ENCODE data around the gene CHST12.

DNA sequence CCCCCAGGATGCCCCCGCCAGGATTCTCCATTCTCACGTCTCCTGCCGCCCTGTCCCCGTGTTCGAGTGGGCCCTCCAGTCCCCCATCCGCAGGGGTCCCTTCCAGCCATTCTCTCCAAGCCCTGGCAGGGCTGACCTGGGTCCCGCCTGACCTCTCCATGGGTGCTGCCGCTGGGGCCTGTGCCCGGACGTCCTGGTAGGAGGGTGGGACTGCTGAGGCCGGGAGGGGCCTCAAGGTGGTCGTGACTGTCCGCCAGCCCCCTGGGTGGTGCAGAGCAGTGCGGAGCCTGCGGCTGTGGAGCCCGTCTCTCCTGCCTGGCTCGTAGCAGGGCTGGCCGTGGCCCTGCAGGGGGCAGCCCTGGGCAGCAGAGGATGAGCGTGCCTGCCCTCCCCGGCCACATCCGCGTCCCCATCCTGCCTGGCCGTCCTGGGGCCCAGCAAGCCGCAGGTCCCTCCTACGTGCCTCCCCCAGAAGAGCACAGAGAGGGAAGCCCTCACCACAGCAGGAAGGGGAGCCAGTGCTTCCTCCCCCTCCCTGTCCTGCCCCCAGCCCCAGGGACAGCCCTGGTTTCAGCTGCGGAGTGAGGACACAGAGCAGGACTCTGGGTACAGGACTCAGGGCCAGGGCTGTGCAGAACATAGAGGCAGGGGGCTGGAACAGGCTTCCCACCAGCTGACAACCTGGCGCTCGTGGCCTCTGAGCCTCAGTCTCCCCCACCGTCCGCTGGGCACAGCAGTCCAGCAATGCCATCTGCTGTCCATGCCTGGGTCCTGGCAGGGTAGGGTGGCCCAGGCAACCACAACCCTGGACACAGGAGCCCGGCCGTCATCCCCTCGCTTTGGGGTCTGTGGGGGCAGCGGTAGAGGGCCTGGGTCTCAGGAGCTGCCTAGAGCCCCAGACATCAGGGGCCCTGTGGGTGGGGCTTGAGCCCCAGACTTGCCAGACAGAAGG, 74.3 kb downstream of the CHST12 start:
- TF ChIP-seq, protein P1, sequence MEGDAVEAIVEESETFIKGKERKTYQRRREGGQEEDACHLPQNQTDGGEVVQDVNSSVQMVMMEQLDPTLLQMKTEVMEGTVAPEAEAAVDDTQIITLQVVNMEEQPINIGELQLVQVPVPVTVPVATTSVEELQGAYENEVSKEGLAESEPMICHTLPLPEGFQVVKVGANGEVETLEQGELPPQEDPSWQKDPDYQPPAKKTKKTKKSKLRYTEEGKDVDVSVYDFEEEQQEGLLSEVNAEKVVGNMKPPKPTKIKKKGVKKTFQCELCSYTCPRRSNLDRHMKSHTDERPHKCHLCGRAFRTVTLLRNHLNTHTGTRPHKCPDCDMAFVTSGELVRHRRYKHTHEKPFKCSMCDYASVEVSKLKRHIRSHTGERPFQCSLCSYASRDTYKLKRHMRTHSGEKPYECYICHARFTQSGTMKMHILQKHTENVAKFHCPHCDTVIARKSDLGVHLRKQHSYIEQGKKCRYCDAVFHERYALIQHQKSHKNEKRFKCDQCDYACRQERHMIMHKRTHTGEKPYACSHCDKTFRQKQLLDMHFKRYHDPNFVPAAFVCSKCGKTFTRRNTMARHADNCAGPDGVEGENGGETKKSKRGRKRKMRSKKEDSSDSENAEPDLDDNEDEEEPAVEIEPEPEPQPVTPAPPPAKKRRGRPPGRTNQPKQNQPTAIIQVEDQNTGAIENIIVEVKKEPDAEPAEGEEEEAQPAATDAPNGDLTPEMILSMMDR (IDR thresholded peaks at IDR 0.05; ENCODE audit: low read length): peak; percentile 48
- no peak for TF ChIP-seq EZH2 (optimal IDR thresholded peaks at IDR 0.05; ENCODE audit: low read depth, low read length)

All from MM.1S (cell line).